HAP-1 (cell line): ENCODE results near the gene KRT85.
"Not testable (repeated sequence)": the region's sequence is repeated elsewhere in the genome, so short reads cannot be mapped to it uniquely, and the experiment has no call there.

Experiments
- DNase-seq, 2 experiments: peaks; one replicate each; pipeline ENCODE4 v3.0.0-alpha.2; 2016 to 2020; ENCODE audit warnings: low spot score in 2 of 2
- H3K27me3 ChIP-seq: fragments of 250-450 bp; sonication (Bioruptor Pico); 2 replicates; pipeline ENCODE4 v1.5.1; 2020; ENCODE audit warnings: low read depth, mild to moderate bottlenecking, moderate library complexity
- H3K36me3 ChIP-seq: fragments of 250-450 bp; sonication (Bioruptor Pico); replicated peaks from 2 replicates; pipeline ENCODE4 v1.5.1; 2020; ENCODE audit warnings: mild to moderate bottlenecking
- H3K4me1 ChIP-seq: fragments of 250-450 bp; sonication (Bioruptor Pico); 2 replicates; pipeline ENCODE4 v1.5.1; 2020; ENCODE audit warnings: mild to moderate bottlenecking
- H3K4me3 ChIP-seq: fragments of 250-450 bp; sonication (Bioruptor Pico); 2 replicates; pipeline ENCODE4 v1.5.1; 2020; ENCODE audit warnings: mild to moderate bottlenecking, moderate library complexity
- H3K9me3 ChIP-seq: fragments of 250-450 bp; sonication (Bioruptor Pico); 2 replicates; pipeline ENCODE4 v1.5.1; 2020; ENCODE audit warnings: mild to moderate bottlenecking, moderate library complexity
- in situ Hi-C: fragments of 300-500 bp; cut with MboI; formaldehyde crosslinking; loops from 3 replicates; pipeline ENCODE4 v1.14.3; 2020; ENCODE audit warnings: low sequenced_read_pairs, inconsistent platforms, mixed read lengths

Gene KRT85

GRCh38 chr12:52316701-52317100, 50.6 kb downstream of the KRT85 start:
- Histone ChIP-seq H3K27me3 (peaks cover 23% of the 10 kb centered on the region; the same call in 1 of the 2 replicates), H3K36me3 (no peaks in the 10 kb centered on the region), H3K4me3 (no peak overlapping the region), H3K9me3 (no peaks in the 10 kb centered on the region), H3K4me1 (no peaks in the 10 kb centered on the region)
- in situ Hi-C loops, result no loop called here
- DNase-seq, result no peak

DNA sequence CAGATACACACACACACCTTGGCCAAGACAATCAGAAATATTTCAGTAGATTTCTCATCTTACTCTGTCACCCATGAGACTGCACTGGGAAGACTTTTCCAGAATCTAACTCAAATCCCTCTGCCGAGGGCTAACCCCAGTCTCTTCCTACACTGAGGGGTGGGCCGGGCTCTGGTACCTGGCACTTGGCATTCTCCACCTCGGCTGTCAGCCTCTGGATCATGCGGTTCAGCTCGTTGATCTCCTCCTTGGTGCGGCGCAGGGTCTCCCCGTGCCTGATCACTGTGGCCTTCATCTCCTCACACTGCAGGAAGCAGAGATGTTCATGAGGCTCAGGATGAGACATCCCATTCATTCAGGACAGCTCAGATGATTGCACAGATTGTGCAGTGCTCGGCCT, 51.0 kb downstream of the KRT85 start:
- no peaks in the 10 kb centered on the region for H3K4me1 ChIP-seq
- H3K27me3 ChIP-seq, result peaks cover 23% of the 10 kb centered on the region; the same call in 1 of the 2 replicates
- in situ Hi-C loops, result no loop called here
- H3K9me3 ChIP-seq, result no peaks in the 10 kb centered on the region
- no peak for DNase-seq
- no peak overlapping the region for H3K4me3 ChIP-seq
- H3K36me3 ChIP-seq, result no peaks in the 10 kb centered on the region

- H3K9me3 ChIP-seq, in situ Hi-C loops, H3K4me1 ChIP-seq, H3K36me3 ChIP-seq, H3K4me3 ChIP-seq: not testable (repeated sequence)
- H3K27me3 ChIP-seq, result peaks cover 23% of the 10 kb centered on the region; the same call in 1 of the 2 replicates
- peak in 1 of 2 experiments; percentile 62 for DNase-seq
Observed at GRCh38 chr12:52315721-52316120, 51.6 kb downstream of the KRT85 start.

- in situ Hi-C loops, result no loop called here
- no peak overlapping the region for H3K4me3 ChIP-seq
- H3K4me1 ChIP-seq, result no peaks in the 10 kb centered on the region
- H3K9me3 ChIP-seq, result no peaks in the 10 kb centered on the region
- peaks cover 15% of the 10 kb centered on the region; the same call in 1 of the 2 replicates for H3K27me3 ChIP-seq
- DNase-seq, result no peak
- H3K36me3 ChIP-seq, result no peaks in the 10 kb centered on the region
Observed at GRCh38 chr12:52314511-52314910, 52.8 kb downstream of the KRT85 start.

DNA sequence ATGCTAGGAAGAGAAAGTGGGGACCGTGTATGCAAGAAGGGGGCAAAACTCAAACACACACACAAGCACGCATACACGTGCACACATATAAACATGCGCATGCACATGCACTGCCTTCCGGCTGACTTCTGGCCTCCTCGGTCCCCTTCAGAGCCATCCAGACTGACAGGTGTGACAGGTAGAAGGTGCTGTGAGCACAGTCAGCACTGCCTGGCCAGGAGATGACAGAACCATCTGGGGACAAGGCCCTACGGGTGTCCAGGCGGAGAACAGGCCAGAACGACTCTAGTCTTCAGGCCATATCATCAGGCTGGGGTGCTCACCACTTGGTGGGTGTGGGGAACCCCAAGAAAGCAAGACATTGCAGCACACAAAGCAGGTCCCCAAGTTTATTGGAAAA, 53.4 kb downstream of the KRT85 start:
- DNase-seq, result no peak
- Histone ChIP-seq H3K9me3 (no peaks in the 10 kb centered on the region), H3K36me3 (no peaks in the 10 kb centered on the region), H3K4me3 (no peak overlapping the region), H3K27me3 (peaks cover 19% of the 10 kb centered on the region; the same call in 1 of the 2 replicates), H3K4me1 (no peaks in the 10 kb centered on the region)
- in situ Hi-C loops, result no loop called here

DNA sequence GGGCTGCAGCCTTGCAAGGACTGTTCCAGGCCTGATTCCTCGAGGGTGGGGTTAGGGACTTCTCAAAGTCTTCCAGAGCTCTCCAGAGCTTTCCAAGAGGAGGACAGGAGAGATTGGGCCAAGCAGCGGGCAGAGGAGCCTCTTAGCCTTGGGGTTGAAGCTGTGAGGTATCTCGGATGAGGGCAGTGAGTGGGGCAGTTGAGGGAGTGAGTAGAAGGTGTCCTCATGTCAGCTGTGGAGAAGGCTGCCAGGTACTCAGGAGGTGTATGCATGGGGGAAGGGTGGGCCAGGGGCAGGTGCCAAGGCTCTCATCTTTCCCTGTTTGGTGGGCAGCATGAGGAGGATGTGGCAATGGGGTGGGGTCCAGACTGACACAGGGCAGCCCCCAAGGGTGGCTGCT, 53.8 kb downstream of the KRT85 start:
- H3K36me3 ChIP-seq, result no peaks in the 10 kb centered on the region
- H3K4me1 ChIP-seq, result no peaks in the 10 kb centered on the region
- no peak overlapping the region for H3K4me3 ChIP-seq
- in situ Hi-C loops, result no loop called here
- no peak for DNase-seq
- peaks cover 19% of the 10 kb centered on the region; the same call in 1 of the 2 replicates for H3K27me3 ChIP-seq
- no peaks in the 10 kb centered on the region for H3K9me3 ChIP-seq

- no peaks in the 10 kb centered on the region for H3K36me3 ChIP-seq
- no peak overlapping the region for H3K4me3 ChIP-seq
- H3K4me1 ChIP-seq, result no peaks in the 10 kb centered on the region
- in situ Hi-C loops, result no loop called here
- no peak for DNase-seq
- peaks cover 31% of the 10 kb centered on the region for H3K27me3 ChIP-seq
- no peaks in the 10 kb centered on the region for H3K9me3 ChIP-seq
Observed at GRCh38 chr12:52312086-52312485, 55.2 kb downstream of the KRT85 start.

GRCh38 chr12:52311285-52311648, 56.0 kb downstream of the KRT85 start:
- H3K9me3 ChIP-seq, result no peaks in the 10 kb centered on the region
- no peak for DNase-seq
- H3K4me1 ChIP-seq, result no peaks in the 10 kb centered on the region
- in situ Hi-C loops, result no loop called here
- H3K27me3 ChIP-seq, result peaks cover 31% of the 10 kb centered on the region
- H3K36me3 ChIP-seq, result no peaks in the 10 kb centered on the region
- no peak overlapping the region for H3K4me3 ChIP-seq

- DNase-seq, result no peak
- Histone ChIP-seq H3K4me1 (no peaks in the 10 kb centered on the region), H3K4me3 (no peak overlapping the region), H3K27me3 (peaks cover 31% of the 10 kb centered on the region), H3K9me3 (no peaks in the 10 kb centered on the region), H3K36me3 (no peaks in the 10 kb centered on the region)
- in situ Hi-C loops, result no loop called here
Observed at GRCh38 chr12:52310622-52311284, 56.5 kb downstream of the KRT85 start.
